Ovary (tissue), 3 donors: Measurements from ENCODE around the gene SNX8.

ENCODE experiments used
- CTCF ChIP-seq, 3 donors: fragments of 450-650 bp in 2 of 3; fragments of 200-600 bp in 1 of 3; IDR thresholded peaks; one replicate each; pipeline versions ENCODE4 v1.5.1 to v1.8.0; 2016 to 2022; ENCODE audit warnings: antibody characterized with exemption in 3 of 3, mild to moderate bottlenecking in 1 of 3
- EP300 ChIP-seq: sonication (generic); formaldehyde crosslinking; IDR thresholded peaks from one replicate; pipeline ENCODE4 v1.6.1; 2017; ENCODE audit warnings: antibody characterized with exemption
- POLR2A ChIP-seq: fragments of 450-650 bp; IDR thresholded peaks from one replicate; pipeline ENCODE4 v1.6.1; 2017; ENCODE audit warnings: antibody characterized with exemption, mild to moderate bottlenecking, moderate library complexity
- donor health status: DM: no; HTN: no; CAD: no.

GRCh38 chr7:2225336-2225735 is 88.9 kb downstream of the SNX8 start:
- TF ChIP-seq EP300 = no peak
- TF ChIP-seq CTCF (IDR thresholded peaks at IDR 0.05) = no peak
- TF ChIP-seq POLR2A = no peak
